Osteocyte (in vitro differentiated cells): ENCODE data around the gene PIK3C2B. TPM values are rescaled to one million over a fixed set of nuclear protein-coding genes. Genes with fewer than 3 reads are reported as not detected.

Experiments
- DNase-seq: peaks from one replicate; pipeline ENCODE4 v3.0.0; 2021; ENCODE audit warnings: mixed read lengths; ENCODE audit not compliant: unreplicated experiment; ENCODE audit errors: extremely low spot score
- H3K27ac Mint-ChIP-seq: one replicate; pipeline ENCODE4 v1.8.0; 2021; ENCODE audit warnings: mild to moderate bottlenecking, mixed read lengths; ENCODE audit not compliant: unreplicated experiment
- H3K27me3 Mint-ChIP-seq: one replicate; pipeline ENCODE4 v1.8.0; 2021; ENCODE audit warnings: mixed read lengths; ENCODE audit not compliant: unreplicated experiment
- H3K36me3 Mint-ChIP-seq: one replicate; pipeline ENCODE4 v1.8.0; 2021; ENCODE audit warnings: mixed read lengths; ENCODE audit not compliant: unreplicated experiment
- H3K4me1 Mint-ChIP-seq: one replicate; pipeline ENCODE4 v1.8.0; 2021; ENCODE audit warnings: mixed read lengths; ENCODE audit not compliant: unreplicated experiment
- H3K4me3 Mint-ChIP-seq: one replicate; pipeline ENCODE4 v1.8.0; 2021; ENCODE audit warnings: mild to moderate bottlenecking, moderate library complexity, mixed read lengths; ENCODE audit not compliant: unreplicated experiment
- H3K9me3 Mint-ChIP-seq: one replicate; pipeline ENCODE4 v1.8.0; 2021; ENCODE audit warnings: mixed read lengths; ENCODE audit not compliant: unreplicated experiment
- total RNA-seq: library from RNA; stranded (reverse); gene quantifications from 2 replicates; pipeline ENCODE4 v1.2.1, GENCODE V29; 2021
- TF ChIP-seq, protein P1 (sequence below): fragments of 200-600 bp; sonication (generic); IDR thresholded peaks from 2 replicates; pipeline ENCODE4 v1.5.0; 2021; ENCODE audit warnings: antibody characterized with exemption, mild to moderate bottlenecking, moderate library complexity

Gene PIK3C2B
- total RNA-seq, 1 donor from 2014 or later: 17.5 TPM

DNA sequence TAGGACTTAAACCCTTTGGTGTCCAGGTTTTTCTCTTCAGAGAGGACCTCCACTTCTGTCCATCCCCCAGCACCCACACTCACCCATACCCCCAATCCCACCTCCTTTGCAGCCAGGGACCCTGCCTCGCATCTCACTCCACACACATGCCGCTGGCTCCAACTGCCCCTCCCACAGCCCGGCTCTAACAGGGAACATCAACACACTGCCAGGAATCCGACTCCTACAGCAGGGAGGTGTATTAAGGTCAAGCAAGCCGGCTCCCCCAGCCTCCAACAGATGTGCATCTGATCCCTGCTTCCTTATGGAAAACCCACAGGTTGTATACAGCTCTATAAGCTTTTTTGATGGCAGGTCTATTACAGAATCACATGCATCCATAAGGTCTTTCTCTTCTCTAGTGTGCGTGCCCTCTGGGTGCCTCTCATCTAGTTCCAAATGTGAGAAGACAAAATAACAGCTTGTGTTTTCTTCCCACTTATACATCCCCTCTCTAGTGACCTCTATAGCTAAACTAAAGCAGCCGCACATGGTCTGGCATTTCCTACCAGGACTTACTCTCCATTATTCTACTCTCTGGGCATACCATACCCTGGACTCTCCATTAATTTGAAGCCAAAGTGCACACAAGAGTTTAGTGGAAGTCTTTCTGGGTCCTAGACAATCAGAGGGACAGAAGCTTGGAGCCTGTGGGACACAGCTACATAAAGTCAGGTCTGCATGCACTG lies 16.3 kb downstream of the PIK3C2B start:
- TF ChIP-seq, protein P1, sequence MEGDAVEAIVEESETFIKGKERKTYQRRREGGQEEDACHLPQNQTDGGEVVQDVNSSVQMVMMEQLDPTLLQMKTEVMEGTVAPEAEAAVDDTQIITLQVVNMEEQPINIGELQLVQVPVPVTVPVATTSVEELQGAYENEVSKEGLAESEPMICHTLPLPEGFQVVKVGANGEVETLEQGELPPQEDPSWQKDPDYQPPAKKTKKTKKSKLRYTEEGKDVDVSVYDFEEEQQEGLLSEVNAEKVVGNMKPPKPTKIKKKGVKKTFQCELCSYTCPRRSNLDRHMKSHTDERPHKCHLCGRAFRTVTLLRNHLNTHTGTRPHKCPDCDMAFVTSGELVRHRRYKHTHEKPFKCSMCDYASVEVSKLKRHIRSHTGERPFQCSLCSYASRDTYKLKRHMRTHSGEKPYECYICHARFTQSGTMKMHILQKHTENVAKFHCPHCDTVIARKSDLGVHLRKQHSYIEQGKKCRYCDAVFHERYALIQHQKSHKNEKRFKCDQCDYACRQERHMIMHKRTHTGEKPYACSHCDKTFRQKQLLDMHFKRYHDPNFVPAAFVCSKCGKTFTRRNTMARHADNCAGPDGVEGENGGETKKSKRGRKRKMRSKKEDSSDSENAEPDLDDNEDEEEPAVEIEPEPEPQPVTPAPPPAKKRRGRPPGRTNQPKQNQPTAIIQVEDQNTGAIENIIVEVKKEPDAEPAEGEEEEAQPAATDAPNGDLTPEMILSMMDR: no peak
- Mint-ChIP-seq H3K36me3 (peaks cover 2% of the 10 kb centered on the region), H3K27me3 (no peaks in the 10 kb centered on the region), H3K9me3 (no peaks in the 10 kb centered on the region), H3K4me1 (peaks cover 64% of the 10 kb centered on the region), H3K27ac (no peak overlapping the region), H3K4me3 (no peak overlapping the region)
- DNase-seq: no peak

DNA sequence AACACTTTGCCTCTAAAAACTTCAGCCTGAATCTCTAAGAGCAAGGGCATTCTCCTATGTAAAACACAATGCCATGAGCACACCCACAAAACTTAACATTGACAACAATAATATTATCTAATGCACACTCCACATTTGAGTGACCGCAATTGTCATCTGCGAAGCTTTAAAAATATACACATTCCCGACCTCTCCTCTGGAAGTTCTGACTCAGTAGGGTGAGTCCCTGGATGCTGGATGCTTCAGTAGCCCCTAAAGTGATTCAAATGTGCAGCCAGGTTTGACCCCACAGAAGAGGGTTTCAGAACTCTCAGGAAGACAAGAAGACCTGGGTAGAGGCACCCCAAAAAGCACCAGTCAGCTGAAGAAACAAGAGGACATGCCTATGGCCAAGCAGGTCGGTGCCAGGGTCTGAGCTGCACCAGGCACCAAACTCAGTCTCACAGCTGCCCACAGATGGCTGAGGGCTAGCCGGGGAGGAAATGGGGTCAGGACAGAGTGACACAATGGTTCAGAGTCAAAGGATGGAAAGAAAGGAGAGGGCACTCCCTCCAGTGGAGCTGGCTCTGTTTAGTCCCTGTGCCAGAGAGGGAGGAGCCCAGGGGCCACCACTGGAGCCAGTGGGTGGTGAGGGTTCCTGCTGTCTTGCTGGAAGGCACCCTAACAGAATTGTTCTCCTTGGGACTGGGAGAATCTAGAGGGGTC lies 17.4 kb downstream of the PIK3C2B start:
- TF ChIP-seq, protein P1: no peak
- H3K36me3 Mint-ChIP-seq: peaks cover 2% of the 10 kb centered on the region
- H3K4me3 Mint-ChIP-seq: no peak overlapping the region
- peak overlapping the region; percentile 9 for H3K27ac Mint-ChIP-seq
- no peak for DNase-seq
- H3K27me3 Mint-ChIP-seq: no peaks in the 10 kb centered on the region
- H3K4me1 Mint-ChIP-seq: peaks cover 67% of the 10 kb centered on the region
- H3K9me3 Mint-ChIP-seq: no peaks in the 10 kb centered on the region

DNA sequence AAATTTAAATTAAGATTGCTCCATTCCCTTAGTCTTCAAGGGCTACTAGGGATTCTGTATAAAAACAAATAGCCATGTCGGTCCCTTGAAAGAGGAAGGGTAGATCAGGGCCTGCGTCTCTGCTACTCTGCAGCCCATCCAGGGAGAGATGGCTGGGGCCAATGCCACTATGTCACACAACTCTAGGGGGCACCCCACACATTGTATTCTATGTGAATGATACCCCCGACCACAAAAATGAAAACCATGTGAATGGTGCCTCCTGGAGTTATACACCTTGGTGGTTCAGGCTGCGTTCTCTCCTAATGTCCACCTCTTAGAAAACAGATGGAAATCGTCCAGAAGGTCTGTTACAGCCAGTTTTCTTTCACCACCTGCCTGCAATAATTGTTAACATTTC lies 18.0 kb downstream of the PIK3C2B start:
- H3K4me3 Mint-ChIP-seq: no peak overlapping the region
- TF ChIP-seq, protein P1: no peak
- no peaks in the 10 kb centered on the region for H3K27me3 Mint-ChIP-seq
- no peak for DNase-seq
- no peak overlapping the region for H3K27ac Mint-ChIP-seq
- H3K9me3 Mint-ChIP-seq: no peaks in the 10 kb centered on the region
- H3K36me3 Mint-ChIP-seq: peaks cover 2% of the 10 kb centered on the region
- peaks cover 62% of the 10 kb centered on the region for H3K4me1 Mint-ChIP-seq

DNA sequence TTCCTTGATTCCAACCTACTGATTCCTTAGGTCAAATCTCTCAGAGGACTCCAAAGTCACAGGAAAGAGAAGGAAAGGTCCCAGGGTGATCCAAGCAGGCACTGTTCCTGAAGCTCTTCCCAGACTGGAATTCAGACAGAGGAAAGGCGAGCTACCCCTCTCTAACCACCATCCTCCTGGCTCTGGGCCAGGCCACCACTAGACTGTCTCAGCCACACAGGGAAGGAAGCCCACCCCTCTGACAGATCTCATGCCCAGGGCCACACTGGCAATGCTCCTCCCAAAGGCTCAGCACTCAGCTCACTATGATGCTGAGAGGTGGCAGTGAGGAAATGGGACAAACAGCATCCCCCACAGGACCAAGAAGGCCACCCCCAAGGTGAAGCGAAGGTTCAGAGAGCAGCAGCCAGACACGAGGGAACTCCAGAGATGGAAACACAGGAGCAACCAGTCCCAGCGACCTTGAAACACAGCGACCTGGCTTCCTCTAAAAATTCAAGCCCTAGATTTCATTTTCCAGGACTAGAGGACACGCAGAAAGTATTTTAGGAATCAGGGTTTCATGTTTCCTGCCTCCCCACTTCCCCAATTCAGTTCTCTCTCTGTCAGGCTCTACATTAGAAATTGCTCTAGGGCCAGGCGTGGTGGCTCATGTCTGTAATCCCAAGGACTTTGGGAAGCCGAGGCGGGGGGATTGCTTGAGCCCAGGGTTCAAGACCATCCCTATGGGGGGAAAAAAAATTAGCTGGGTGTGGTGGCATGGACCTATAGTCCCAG lies 18.8 kb downstream of the PIK3C2B start:
- no peaks in the 10 kb centered on the region for H3K9me3 Mint-ChIP-seq
- no peak for DNase-seq
- H3K27ac Mint-ChIP-seq: no peak overlapping the region
- H3K4me1 Mint-ChIP-seq: peaks cover 57% of the 10 kb centered on the region
- peak overlapping the region; percentile 27 for H3K4me3 Mint-ChIP-seq
- TF ChIP-seq, protein P1: no peak
- H3K27me3 Mint-ChIP-seq: no peaks in the 10 kb centered on the region
- peaks cover 2% of the 10 kb centered on the region for H3K36me3 Mint-ChIP-seq
